GM19351 (cell line): ENCODE results near the gene FIGNL2.

ENCODE experiments used
- ATAC-seq: cut with Tn5 transposase; IDR thresholded peaks from one replicate; pipeline ENCODE4 v1.9.1; 2021; ENCODE audit warnings: mild to moderate bottlenecking, moderate library complexity; ENCODE audit not compliant: unreplicated experiment

Gene FIGNL2

DNA sequence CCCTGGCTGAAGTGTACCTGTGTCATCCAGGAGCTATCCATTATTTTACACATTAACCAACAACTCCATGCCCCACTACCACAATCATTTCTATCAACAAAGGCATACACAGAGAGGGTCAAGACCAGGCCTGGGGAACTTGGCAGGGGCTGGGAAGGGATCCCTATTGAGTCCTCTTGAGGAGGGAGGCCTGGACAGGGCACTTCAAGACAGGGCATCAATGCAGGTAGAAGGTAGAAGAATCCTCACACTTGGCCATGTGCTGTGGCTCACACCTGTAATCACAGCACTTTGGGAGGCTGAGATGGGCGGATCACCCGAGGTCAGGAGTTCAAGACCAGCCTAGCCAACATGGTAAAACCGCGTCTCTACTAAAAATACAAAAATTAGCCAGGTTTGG, 26.0 kb upstream of the FIGNL2 start:
- no peak for ATAC-seq

DNA sequence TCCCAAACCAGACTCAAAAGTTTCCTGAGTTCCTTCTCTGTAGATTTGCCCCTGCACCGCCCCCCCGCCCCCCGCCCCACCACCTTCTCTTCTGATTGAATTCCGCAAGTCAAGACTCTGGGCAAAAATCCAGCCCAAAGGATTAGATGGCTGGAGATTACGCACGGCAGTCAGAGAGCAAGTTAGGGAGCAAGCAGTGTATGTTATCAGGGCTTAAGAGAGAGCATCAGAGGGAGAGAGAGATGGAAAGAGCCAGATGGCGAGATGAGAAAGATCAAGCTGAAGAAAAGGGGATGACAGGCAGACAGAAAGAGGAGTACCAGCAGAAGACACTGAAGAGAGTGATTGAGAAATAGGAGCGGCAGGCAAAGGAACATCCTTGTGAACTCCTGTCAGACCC, 25.5 kb upstream of the FIGNL2 start:
- ATAC-seq = no peak

DNA sequence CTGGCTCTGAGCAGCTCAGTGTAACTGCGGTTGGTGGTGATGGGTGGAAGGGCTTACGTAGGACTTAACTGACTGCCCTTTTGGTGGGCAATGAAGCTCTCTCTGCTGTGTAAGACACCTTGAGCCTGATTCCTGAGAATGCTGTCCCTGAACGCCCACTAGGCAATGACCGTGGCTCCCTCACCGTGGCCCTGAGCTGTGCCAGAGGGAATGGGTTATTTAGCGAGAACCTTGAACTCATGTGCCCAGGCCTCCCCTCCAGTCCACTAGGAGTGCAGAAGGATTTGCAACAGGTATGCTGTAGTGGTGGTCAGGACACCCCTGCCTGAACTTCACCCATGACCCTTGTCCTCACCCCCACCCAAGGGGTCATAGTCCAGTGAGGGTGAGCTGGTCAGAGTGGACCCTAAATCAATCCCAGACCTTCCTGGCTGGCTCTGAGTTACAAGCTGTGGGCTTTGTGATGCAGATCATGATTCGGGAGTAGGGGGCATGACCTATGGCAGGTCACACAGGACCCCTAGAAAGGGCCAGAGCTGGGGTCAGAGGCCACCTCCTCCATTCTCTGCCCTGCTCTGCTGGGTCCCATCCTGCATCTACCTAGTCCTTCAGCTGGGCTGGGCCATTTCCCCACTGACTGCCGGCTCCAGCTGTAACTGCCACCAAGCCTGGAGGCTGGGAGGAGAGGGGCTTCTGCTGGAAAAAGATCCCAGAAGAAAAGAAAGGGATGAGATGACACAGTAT, 24.9 kb upstream of the FIGNL2 start:
- ATAC-seq = no peak

DNA sequence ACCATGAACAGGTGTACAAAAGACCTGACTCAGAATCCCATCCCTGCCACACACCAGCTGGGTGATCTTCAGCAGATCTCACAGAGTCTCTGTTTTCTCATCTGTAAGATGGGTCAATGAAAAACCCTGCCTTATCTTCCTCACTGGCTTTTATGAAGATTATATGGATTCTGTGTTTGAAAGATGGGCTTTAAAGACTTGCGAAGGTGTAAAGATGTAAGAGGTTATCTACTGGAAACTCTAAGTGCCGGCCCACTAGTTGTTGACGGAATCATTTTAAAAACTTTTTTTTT, 24.1 kb upstream of the FIGNL2 start:
- no peak for ATAC-seq

DNA sequence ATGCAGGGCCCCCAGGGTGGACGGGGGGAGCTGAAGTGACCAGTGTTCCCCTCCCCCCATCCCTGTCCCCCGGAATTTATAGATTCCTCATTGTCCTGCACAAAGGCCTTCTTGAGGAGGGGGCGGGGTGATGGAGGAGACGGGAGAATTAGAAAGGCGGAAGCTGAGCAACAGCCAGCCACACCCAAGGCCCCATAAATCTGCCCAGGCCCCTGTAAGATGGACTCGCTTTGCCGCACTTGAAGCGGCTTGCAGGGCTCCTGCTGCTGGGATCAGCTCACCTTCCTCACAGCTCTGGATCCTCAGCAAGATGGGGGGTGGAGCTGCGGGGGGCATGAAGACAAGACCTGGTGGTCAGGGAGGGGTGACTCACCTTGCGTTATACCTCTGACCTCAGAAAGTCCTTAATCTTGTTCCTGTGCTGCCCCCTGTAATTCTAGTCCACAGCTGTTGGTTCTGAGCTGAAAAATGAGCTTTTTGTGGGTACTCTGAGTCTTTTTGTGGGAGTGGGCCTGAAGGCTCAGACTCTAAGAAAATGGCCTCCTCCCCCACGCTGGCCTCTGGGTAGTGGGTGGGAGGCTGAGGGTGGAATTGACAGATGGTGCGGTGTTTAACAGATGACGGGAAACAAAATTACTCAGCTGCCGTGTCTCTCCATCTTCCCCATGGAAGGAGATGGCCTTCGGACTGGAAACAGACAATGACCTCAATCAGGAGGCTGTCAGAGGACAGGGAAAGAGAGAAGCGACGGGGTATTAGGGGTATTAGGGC, 23.6 kb upstream of the FIGNL2 start:
- ATAC-seq = no peak

DNA sequence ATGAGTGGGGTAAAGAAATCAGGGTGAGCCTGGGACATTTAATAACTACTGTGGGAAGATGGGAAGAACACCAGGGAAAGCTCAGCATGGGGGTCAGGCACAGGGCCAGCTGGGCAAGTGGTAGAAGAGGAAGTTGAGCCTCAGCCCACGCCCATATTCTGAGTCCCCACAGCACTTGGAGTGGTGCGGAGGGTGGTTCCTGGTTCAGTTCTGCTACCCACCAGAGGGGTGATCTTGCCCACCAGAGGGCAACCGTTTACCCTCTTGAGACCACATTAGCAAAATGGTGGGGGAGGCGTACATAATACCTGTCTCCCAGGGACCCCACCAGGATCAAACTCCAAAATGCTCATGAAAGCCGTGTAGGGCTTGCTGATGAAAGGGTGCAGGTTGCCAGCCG, 22.6 kb upstream of the FIGNL2 start:
- ATAC-seq = no peak

DNA sequence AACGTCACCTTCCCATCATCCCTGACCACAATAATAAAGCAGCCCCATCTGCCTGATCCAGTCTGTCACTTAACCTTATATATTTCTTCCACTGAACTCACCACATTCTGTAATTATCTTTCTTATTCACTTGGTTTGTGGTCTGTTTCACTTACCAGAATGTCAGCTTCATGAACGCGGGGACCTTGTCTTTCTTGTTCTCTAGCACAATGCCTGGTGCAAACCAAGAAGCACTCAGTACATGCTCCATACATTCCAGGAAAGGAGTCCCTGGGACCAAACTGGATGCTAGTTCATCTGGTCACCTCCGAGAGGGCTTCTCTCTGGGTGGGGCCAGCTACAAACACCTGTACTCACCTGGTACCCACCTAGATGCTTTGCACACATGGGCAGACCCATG, 22.0 kb upstream of the FIGNL2 start:
- no peak for ATAC-seq

DNA sequence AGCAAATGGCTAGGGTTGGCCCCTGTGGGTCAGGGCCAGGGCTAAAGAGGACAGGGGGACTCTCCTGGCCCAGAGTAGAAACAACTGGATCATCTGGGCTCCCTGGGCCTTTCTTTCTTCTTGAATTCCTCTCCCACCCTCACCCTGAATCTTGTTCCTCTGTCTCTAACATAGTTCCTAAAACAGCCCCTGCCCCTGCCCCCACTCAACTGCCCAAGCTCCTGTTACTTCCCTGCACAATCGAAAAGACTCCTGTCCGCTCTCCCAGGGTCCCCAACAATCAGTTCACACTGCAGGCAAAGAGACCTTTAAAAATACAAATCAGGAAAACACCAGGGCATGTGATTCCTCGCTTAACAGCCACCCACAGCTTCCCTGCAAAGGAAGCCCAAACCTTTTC, 21.4 kb upstream of the FIGNL2 start:
- no peak for ATAC-seq

DNA sequence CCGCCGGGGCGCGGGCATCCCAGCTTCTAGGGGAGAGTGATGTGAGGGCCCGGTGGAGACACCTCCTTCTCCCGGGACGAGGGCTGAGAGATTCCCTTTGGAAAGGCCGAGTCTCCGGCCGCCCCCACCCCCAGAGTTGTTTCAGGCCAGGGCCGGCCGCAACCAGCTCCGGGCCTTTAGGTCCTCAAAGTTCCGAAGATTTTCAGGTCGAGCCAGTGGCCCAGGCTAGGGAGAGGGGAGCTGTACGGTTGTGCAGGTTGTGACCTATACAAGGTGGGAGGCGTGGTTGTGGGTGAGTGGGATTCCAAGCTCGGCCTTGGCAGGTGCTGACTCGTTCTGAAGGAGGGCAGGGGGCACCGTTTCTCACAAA, 21.0 kb upstream of the FIGNL2 start:
- ATAC-seq = no peak

DNA sequence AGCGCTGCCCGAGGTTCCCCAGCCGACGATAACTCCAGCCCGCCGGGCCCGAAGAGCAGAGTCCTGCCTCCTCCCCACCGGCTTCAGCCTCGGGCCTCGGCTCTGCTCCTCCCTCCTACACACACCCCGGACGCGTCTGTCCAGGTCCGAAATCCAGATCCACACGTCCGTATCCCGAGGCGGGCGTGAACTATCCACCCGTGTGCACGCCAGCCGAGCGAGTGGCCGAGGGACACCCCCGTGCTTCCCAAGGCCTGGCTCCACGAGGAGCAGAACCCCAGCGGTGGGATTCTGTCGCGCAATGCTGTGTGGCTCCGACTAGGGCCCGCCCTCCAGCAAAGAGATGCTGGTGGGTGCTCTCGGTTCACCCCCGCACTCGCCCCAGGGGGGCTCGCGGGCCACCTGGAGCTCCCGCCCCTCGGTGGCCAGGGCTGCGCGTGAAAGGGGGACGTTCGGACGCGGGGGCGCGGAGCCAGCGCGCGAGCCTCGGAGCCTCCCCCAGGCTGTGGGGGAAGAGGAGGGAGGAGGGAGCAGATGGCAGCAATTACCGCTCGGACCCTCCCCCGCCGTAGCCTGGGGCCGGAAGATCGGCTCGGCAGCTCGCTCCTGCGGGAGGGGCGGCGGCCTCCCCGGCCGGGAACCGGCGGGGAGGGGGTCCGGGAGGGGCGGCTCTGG, 20.4 kb upstream of the FIGNL2 start:
- no peak for ATAC-seq

DNA sequence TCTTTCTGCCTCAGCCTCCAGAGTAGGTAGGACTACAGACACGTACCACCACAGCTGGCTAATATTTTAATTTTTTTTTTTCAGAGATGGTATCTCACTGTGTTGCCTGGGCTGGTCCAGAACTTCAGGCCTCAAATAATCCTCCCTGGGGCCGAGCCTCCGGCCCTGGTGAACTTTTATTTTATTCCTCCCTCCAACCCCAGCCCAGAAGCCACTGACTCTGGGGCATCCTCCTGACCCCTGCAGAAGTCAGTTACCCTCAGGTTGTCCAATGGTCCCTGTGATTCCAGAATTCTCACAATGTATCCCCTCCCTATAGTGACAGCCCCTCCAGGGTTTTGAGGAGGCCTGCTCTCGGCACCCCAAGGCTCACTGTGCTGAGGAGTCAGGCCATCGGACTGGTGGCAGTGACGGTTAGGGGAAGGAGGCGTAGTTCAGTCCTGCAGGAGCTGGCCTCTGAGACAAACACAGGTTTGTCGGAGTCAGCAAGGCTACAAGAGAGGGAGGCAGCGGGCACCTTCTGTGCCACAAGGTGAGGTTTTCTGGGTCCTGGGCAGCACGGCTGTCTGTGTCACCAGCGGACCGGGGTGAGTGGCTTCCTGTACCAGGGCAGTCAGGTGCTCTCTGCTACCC, 19.4 kb upstream of the FIGNL2 start:
- no peak for ATAC-seq

DNA sequence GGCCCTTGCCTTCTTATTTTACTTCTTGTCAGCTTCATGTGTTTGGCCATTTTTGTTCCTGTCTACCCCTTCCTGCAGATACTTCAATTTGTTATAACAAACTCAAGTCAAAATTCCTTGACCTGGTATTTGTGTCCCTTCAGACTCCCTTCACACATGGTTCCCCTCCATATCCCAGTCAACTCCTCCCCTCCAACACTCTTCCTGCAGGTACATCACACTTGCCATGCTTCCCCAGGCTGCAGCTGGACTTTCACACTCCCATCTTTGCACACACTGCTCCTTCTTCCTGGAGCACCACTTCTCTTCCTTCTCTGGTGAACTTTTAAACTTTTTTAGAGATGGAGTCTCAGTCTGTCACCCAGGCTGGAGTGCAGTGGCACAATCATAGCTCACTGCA, 18.9 kb upstream of the FIGNL2 start:
- no peak for ATAC-seq

DNA sequence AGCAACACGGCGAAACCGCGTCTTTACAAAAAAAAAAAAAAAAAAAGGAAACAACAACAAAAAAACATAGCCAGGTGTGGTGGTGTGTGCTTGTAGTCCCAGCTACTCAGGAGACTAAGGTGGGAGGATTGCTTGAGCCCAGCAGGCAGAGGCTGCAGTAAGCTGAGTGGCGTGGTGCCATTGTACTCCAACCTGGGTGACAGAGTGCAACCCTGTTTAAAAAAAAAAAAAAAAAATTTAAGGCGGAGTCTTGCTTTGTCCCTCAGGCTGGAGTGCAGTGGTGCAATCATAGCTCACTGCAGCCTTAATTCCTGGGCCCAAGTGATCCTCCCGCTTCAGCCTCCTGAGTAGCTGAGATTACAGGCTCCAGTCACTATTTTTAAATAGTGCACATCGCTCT, 18.2 kb upstream of the FIGNL2 start:
- ATAC-seq = no peak

DNA sequence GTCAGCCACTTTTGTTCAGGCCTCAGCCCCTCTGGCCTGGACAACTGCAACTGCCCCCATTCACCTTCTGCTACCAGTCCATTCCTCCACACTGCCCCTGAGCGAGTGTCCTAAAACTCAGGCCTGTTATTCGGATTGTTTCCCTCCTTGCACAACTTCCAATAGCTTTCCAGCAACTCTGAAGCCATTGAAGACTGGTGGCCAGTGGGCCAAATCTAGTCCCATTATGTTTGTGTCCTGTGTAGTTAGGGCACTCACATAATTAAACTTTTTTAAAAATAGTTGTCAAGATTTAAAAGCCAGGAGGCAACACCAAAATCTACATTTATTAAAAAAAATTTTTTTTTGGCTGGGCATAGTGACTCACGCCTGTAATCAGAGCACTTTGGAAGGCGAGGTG, 17.8 kb upstream of the FIGNL2 start:
- no peak for ATAC-seq

DNA sequence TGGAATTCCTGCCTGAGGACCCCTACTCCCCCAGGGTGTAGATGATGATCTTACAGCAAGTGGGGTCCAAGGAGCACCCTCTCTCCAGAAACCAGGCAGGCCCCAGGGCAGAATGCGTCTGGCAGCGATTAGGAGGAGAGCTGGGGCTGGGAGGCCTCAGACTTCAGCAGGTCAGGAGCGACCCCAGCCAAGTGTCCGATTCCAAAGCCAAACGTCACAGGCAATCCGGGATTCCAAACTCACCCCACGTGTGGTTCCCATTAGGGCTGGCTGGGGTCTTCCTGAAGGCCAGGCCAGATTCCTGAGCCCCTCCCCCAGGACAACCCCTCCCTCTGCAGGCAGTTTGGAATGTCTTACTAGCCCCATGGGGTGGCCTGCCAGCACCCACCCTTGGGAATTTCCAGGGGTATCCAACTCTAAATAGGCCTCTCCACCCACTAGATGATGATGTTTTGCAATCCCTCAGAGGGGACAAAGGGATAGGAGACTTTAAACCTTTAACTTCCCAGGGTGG, 17.3 kb upstream of the FIGNL2 start:
- no peak for ATAC-seq

DNA sequence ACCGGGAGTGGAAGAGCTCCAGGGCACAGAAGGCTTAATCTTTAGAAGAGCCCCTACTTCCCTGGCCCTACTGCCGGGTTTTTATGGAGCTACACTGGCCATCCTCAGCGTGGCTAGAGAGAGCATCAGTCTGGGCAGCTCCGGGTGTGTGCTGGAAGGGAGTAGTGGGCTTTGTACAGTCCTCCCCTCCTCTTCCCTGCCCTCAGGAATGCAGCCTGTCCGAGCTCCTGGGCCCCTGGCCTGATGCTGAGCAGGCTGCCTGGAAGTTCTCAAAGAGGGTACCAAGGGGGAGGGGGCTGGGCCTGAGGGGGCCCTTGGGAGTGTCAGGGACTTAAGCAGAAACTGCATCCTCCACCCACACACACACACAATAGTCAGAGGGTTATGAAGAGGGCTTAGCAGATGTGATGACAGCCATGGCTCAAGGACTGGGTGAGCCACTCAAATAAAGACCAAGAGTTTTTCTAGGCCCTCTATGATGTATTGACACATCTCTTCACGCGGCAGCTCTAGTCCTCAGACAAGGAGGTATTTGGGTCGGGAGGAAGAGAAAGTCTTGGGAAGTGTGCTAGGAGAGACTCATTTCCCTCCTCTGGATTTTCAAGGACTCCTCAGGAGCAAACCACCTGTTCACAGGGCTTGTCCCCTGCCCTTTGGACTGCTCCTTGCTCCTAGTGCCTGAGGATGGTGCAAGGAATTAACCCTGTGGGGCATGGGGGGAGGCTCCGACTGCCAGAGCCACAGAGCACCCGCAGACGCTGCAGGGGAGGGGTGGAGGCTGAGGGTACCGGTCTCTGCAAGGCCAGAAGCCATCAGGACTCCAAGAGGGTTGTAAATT, 16.5 kb upstream of the FIGNL2 start:
- no peak for ATAC-seq

DNA sequence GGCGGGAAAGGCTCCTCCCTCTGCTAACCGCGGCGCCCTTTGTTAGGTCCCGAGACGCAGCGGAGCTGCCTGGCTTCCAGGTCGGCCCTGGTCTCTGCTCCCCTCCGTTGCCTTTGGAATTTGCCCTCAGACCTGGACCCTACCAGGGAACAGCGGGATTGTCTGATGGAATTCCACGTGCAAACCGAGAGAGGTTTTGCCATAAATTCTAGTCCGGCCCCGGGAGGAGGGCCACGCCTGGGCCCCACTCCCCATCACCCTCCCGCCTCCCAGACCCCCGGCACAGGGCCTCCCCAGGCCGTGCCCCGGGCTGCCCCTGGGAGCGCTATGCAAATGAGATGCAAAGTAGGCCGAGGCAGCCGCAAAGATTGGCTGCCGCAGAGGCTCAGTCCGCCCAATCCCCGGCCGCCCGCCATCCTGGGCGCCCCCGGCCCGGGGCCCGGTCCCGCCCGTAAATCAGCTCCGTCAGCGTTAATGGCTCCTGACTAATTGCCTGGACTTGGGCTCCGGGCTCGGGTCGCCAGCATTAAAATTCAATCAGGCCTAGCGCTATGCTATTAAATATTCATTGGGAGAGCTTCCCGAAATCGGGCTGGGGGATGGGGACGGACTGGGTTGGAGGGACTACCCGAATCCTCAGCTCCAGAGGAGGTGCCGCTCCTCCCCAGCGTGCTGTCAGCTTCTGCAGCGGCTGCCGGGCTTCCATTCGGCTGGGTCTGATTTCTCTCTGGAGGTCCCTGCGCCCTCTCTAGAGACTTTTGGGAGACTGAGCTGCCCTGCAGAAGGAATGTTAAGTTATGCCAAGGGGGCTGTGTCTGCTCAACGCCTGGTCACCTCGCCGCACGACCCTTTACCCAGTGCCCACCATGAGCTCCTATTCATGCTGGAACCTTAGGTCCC, 15.7 kb upstream of the FIGNL2 start:
- no peak for ATAC-seq

DNA sequence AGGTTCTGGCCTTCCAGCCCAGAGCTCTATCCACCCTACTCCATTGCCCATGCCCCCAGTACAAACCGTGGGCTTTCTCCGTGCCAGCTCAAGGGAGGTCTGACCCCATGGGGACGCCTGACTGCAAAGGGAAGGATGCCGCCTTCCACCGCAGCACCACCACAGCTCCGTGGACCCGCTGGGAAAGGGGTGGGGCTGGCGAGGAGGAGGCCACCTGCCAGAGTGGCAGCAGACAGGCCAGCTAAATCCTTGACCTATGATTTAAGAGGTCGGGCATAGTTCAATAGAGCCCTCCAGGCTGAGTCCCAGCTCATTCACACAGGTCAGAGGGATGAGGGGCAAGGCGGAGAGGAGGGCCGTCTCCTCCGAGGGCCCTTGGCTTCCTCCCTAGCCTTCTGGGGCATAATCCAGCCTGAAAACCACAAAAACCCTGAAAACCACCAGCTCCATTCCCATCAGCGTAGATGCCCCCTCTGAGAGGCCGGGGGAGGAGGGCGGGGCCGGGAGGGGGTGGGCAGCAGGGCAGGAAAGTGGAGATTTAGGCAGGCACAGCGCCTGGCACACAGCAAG, 14.9 kb upstream of the FIGNL2 start:
- ATAC-seq = no peak

DNA sequence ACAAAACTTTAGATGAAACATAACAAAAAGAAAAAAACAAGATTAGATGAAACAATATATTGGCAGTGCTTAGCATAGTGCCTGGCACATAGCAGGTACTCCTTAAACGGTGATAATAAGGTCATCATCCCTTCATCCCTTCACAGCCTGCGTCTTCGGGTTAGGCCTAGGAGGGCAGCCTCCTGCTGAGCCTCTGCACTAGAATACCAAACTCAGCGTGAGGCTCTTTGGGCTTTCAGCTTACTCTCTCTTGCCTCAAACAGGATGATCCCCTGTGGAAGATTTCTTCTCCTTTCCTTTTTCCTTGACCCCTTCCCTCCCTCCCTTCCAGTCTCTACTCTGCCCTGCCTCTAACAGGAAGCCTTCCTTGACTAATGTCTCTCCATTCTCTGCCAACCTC, 14.4 kb upstream of the FIGNL2 start:
- no peak for ATAC-seq
